IPS-15b (cell line): ENCODE measurements around the gene BACH2.

Experiments used
- H3K27me3 ChIP-seq: one replicate; pipeline ENCODE4 v1.6.1; 2013; ENCODE audit warnings: low read length; ENCODE audit not compliant: control insufficient read depth, insufficient read depth
- H3K36me3 ChIP-seq: one replicate; pipeline ENCODE4 v1.6.1; 2013; ENCODE audit warnings: low read length; ENCODE audit not compliant: control insufficient read depth, insufficient read depth
- H3K4me1 ChIP-seq: one replicate; pipeline ENCODE4 v1.6.1; 2013; ENCODE audit warnings: mild to moderate bottlenecking, low read length; ENCODE audit not compliant: control insufficient read depth, insufficient read depth
- H3K4me3 ChIP-seq: one replicate; pipeline ENCODE4 v1.5.1; 2013; ENCODE audit warnings: low read depth, low read length
- H3K9ac ChIP-seq: one replicate; pipeline ENCODE4 v1.6.1; 2013; ENCODE audit warnings: low read depth, mild to moderate bottlenecking, low read length
- H3K9me3 ChIP-seq: one replicate; pipeline ENCODE4 v1.6.1; 2013; ENCODE audit warnings: mild to moderate bottlenecking, low read length; ENCODE audit not compliant: control insufficient read depth, insufficient read depth

BACH2 gene

GRCh38 chr6:90103056-90103800 is 193.4 kb downstream of the BACH2 start:
- no peaks in the 10 kb centered on the region for H3K9me3 ChIP-seq
- no peak overlapping the region for H3K9ac ChIP-seq
- H3K27me3 ChIP-seq, result no peaks in the 10 kb centered on the region
- H3K36me3 ChIP-seq, result no peaks in the 10 kb centered on the region
- H3K4me3 ChIP-seq, result no peak overlapping the region
- no peaks in the 10 kb centered on the region for H3K4me1 ChIP-seq

- no peak overlapping the region for H3K4me3 ChIP-seq
- H3K9me3 ChIP-seq, result no peaks in the 10 kb centered on the region
- no peak overlapping the region for H3K9ac ChIP-seq
- H3K36me3 ChIP-seq, result no peaks in the 10 kb centered on the region
- no peaks in the 10 kb centered on the region for H3K4me1 ChIP-seq
- H3K27me3 ChIP-seq, result no peaks in the 10 kb centered on the region
Observed at GRCh38 chr6:90101403-90101802, 195.2 kb downstream of the BACH2 start.

- Histone ChIP-seq H3K9ac (no peak overlapping the region), H3K27me3 (no peaks in the 10 kb centered on the region), H3K36me3 (no peaks in the 10 kb centered on the region), H3K4me1 (no peaks in the 10 kb centered on the region), H3K4me3 (no peak overlapping the region), H3K9me3 (no peaks in the 10 kb centered on the region)
Observed at GRCh38 chr6:90100059-90100665, 196.5 kb downstream of the BACH2 start.

GRCh38 chr6:90098627-90099026 is 198.0 kb downstream of the BACH2 start:
- Histone ChIP-seq H3K36me3 (no peaks in the 10 kb centered on the region), H3K4me3 (no peak overlapping the region), H3K9ac (no peak overlapping the region), H3K27me3 (no peaks in the 10 kb centered on the region), H3K9me3 (no peaks in the 10 kb centered on the region), H3K4me1 (no peaks in the 10 kb centered on the region)

- Histone ChIP-seq H3K4me3 (no peak overlapping the region), H3K4me1 (no peaks in the 10 kb centered on the region), H3K27me3 (no peaks in the 10 kb centered on the region), H3K9ac (no peak overlapping the region), H3K9me3 (no peaks in the 10 kb centered on the region), H3K36me3 (no peaks in the 10 kb centered on the region)
Observed at GRCh38 chr6:90098001-90098531, 198.6 kb downstream of the BACH2 start.

- H3K27me3 ChIP-seq, result no peaks in the 10 kb centered on the region
- H3K36me3 ChIP-seq, result no peaks in the 10 kb centered on the region
- H3K4me3 ChIP-seq, result no peak overlapping the region
- no peaks in the 10 kb centered on the region for H3K4me1 ChIP-seq
- no peak overlapping the region for H3K9ac ChIP-seq
- no peaks in the 10 kb centered on the region for H3K9me3 ChIP-seq
Observed at GRCh38 chr6:90097356-90097755, 199.3 kb downstream of the BACH2 start.

GRCh38 chr6:90096818-90097217 is 199.8 kb downstream of the BACH2 start:
- no peak overlapping the region for H3K9ac ChIP-seq
- no peaks in the 10 kb centered on the region for H3K36me3 ChIP-seq
- no peaks in the 10 kb centered on the region for H3K9me3 ChIP-seq
- no peaks in the 10 kb centered on the region for H3K27me3 ChIP-seq
- no peak overlapping the region for H3K4me3 ChIP-seq
- H3K4me1 ChIP-seq, result no peaks in the 10 kb centered on the region

- H3K4me3 ChIP-seq, result no peak overlapping the region
- no peaks in the 10 kb centered on the region for H3K27me3 ChIP-seq
- no peaks in the 10 kb centered on the region for H3K9me3 ChIP-seq
- no peaks in the 10 kb centered on the region for H3K36me3 ChIP-seq
- no peak overlapping the region for H3K9ac ChIP-seq
- no peaks in the 10 kb centered on the region for H3K4me1 ChIP-seq
Observed at GRCh38 chr6:90095788-90096187, 200.9 kb downstream of the BACH2 start.

- H3K36me3 ChIP-seq, result no peaks in the 10 kb centered on the region
- H3K4me1 ChIP-seq, result no peaks in the 10 kb centered on the region
- H3K9ac ChIP-seq, result no peak overlapping the region
- H3K9me3 ChIP-seq, result no peaks in the 10 kb centered on the region
- H3K4me3 ChIP-seq, result no peak overlapping the region
- H3K27me3 ChIP-seq, result no peaks in the 10 kb centered on the region
Observed at GRCh38 chr6:90095145-90095544, 201.5 kb downstream of the BACH2 start.

GRCh38 chr6:90093558-90094073 is 203.0 kb downstream of the BACH2 start:
- Histone ChIP-seq H3K27me3 (no peaks in the 10 kb centered on the region), H3K4me3 (no peak overlapping the region), H3K9ac (no peak overlapping the region), H3K4me1 (no peaks in the 10 kb centered on the region), H3K36me3 (no peaks in the 10 kb centered on the region), H3K9me3 (no peaks in the 10 kb centered on the region)

GRCh38 chr6:90090866-90091265 is 205.8 kb downstream of the BACH2 start:
- Histone ChIP-seq H3K9me3 (no peaks in the 10 kb centered on the region), H3K9ac (no peak overlapping the region), H3K4me3 (no peak overlapping the region), H3K36me3 (no peaks in the 10 kb centered on the region), H3K4me1 (no peaks in the 10 kb centered on the region), H3K27me3 (no peaks in the 10 kb centered on the region)

GRCh38 chr6:90088009-90088408 is 208.6 kb downstream of the BACH2 start:
- Histone ChIP-seq H3K36me3 (no peaks in the 10 kb centered on the region), H3K4me3 (no peak overlapping the region), H3K27me3 (no peaks in the 10 kb centered on the region), H3K4me1 (no peaks in the 10 kb centered on the region), H3K9me3 (no peaks in the 10 kb centered on the region), H3K9ac (no peak overlapping the region)
